GM20431 (cell line): Measurements from ENCODE around the gene KCNJ14.
"Not testable (repeated sequence)": the region's sequence is repeated elsewhere in the genome, so short reads cannot be mapped to it uniquely, and the experiment has no call there.

Source experiments
- in situ Hi-C: fragments of 300-500 bp; cut with MseI, MboI; formaldehyde crosslinking; loops from one replicate; pipeline ENCODE4 v1.15.0; 2020; ENCODE audit warnings: low sequenced_read_pairs; ENCODE audit not compliant: unreplicated experiment

The KCNJ14 gene

GRCh38 chr19:48484931-48485612 lies 29.7 kb downstream of the KCNJ14 start:
- in situ Hi-C loops: no loop called here

GRCh38 chr19:48486706-48487105 lies 31.3 kb downstream of the KCNJ14 start:
- in situ Hi-C loops: not testable (repeated sequence)

GRCh38 chr19:48487544-48487943 lies 32.2 kb downstream of the KCNJ14 start:
- in situ Hi-C loops: no loop called here

GRCh38 chr19:48487948-48488347 lies 32.6 kb downstream of the KCNJ14 start:
- in situ Hi-C loops: no loop called here

GRCh38 chr19:48488478-48488877 lies 33.1 kb downstream of the KCNJ14 start:
- in situ Hi-C loops: not testable (repeated sequence)

GRCh38 chr19:48489608-48490216 lies 34.3 kb downstream of the KCNJ14 start:
- in situ Hi-C loops: no loop called here

- in situ Hi-C loops: no loop called here
Observed at GRCh38 chr19:48490981-48491792, 35.8 kb downstream of the KCNJ14 start.

GRCh38 chr19:48491793-48492123 lies 36.4 kb downstream of the KCNJ14 start:
- in situ Hi-C loops: no loop called here

- in situ Hi-C loops: no loop called here
Observed at GRCh38 chr19:48492925-48493717, 37.7 kb downstream of the KCNJ14 start.

GRCh38 chr19:48493718-48494401 lies 38.5 kb downstream of the KCNJ14 start:
- in situ Hi-C loops: no loop called here

GRCh38 chr19:48495396-48495795 lies 40.0 kb downstream of the KCNJ14 start:
- in situ Hi-C loops: no loop called here

- in situ Hi-C loops: no loop called here
Observed at GRCh38 chr19:48496959-48497727, 41.8 kb downstream of the KCNJ14 start.

- in situ Hi-C loops: no loop called here
Observed at GRCh38 chr19:48497728-48498594, 42.6 kb downstream of the KCNJ14 start.

GRCh38 chr19:48498595-48499311 lies 43.4 kb downstream of the KCNJ14 start:
- in situ Hi-C loops: no loop called here

- in situ Hi-C loops: no loop called here
Observed at GRCh38 chr19:48499316-48500090, 44.1 kb downstream of the KCNJ14 start.

GRCh38 chr19:48500830-48501493 lies 45.6 kb downstream of the KCNJ14 start:
- in situ Hi-C loops: no loop called here
